NCI-H1694 (cell line): ENCODE results near the gene EEFSEC.

Experiments used
- DNase-seq: peaks from one replicate; lab custom pipeline; 2025; lab: John Stamatoyannopoulos, UW

The EEFSEC gene

GRCh38 chr3:128287216-128287615 is 133.9 kb downstream of the EEFSEC start:
- no peak for DNase-seq

GRCh38 chr3:128289534-128289933 is 136.3 kb downstream of the EEFSEC start:
- DNase-seq, result no peak

- no peak for DNase-seq
Observed at GRCh38 chr3:128290484-128290883, 137.2 kb downstream of the EEFSEC start.

- no peak for DNase-seq
Observed at GRCh38 chr3:128293930-128294329, 140.6 kb downstream of the EEFSEC start.

- DNase-seq, result no peak
Observed at GRCh38 chr3:128294999-128295468, 141.8 kb downstream of the EEFSEC start.

DNA sequence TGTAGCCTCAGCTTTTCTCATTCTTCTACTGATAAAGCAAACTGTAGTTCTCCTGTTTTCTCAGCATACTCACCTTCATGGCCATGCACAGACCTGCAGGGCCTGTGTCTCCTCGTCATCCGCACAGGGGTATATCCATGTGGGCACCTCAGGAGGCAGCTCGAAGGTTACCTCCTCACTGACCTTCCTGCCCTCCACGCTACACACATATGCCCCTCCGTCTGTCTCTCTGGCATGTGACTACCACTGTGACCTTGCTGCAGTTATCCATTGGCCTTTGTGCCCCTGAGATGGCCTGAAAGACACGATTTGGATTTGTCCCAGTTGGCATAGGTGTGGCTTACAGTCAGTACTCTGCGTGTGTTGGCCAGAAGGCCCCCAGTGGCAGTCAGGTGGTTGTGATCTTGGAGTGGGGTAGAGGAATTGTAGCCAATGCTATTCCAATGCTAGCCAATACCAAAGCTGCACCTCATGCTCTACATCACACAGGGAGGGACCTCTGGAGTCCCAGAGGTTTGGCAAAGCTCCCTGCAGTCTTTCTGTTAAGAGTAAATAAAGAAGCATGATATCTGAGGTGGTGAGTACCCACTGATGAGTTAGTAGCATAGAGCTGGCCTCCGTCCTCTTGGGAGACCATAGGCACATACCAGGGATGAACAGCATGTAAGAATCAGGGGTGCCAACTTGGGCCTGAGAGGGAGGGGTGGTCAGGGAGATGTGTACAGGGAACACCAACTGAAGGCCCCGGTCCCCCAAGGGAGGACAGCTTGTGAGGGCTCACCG is 143.4 kb downstream of the EEFSEC start:
- no peak for DNase-seq

DNA sequence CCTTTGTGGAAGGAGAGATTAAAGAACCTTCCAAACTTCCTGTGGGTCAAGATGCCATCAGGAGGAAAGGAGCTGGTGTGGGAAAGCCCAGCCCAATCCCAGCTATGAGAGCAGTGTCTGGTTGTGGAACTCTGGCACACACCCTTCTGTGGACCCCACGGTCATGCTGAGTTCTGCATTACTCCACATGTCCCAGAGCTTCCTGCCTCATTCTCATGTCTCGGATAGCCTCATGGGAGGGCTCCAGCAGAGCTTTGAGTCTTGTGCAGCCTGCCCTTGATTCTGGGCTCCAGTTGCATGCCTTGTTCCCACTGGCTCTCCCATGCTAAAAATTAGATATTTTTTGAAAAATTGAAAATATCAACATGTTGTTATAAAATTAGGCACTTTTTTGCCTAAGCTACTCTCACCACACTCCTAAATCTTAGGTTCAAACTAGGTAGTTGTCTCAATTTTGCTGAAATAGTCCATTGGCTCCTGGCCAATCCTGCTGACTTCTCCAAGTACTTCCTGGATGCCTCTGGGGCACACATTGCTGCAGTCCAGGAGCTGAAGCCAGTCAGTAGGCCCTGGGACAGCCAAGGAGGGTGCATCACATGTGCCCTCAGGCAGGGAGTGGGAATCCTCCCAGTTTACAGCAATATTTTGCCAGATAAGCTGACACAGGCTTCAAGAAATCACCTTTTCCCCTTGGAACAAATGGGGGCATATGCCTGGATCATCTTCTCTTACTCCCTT is 144.3 kb downstream of the EEFSEC start:
- no peak for DNase-seq

DNA sequence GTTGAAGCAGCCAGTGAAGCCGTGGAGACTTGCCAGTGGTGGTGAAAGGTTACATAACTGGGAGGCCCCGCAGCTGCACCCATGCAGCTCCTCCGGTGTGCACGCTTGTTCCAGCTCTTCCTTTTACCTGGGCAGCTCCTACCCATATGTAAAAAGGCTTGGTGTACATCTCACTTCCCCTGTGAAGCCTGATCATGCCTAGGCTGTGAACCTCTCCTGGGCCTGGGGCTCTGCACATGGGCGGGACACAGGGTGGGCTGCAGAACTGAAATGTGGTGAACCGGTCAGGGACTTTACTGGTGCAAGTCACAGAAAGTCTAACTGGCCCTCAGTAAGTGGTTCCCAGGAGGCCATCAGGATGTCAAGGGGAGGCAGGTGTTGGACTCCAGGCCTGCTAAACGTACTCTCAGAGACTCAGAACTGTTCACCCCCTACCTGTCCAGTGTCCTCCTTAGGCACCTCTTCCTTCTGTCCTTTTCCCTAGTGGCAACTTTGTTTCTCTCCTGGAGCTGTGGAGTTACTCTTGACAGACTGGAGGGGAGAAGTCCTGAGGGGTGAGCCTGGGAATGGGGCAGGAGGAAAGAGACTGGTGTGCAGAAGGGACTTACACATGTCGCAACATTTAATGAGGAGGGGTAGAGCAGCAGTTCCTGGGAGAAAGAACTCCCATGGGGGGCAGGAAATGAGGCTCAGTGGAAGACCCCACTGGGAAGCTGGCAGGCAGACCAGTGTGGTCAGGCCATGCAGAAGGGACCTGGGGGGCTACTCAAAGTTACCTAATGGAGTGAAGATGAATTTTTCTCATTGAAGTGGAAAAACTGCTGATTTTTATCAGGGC is 148.1 kb downstream of the EEFSEC start:
- DNase-seq, result no peak

DNA sequence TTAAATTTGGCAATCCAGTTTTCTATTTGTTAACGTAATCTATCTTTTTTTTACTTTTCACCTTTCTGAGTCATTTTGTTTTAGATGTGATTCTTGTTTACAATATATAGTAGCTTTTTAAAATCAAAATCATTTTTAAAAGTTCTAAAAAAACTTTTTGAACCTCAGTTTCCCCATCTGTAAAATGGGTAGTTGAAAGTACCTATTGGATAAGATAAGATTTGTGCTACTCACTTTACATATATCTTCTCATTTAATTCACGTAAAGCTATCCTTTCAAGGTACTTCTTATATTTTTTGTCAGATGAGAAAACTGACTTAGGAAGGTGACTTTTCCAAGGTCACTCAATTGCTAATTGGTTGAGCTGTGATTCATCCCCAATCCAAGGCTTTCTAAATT is 153.2 kb downstream of the EEFSEC start:
- no peak for DNase-seq

- DNase-seq, result no peak
Observed at GRCh38 chr3:128307029-128307633, 153.8 kb downstream of the EEFSEC start.

DNA sequence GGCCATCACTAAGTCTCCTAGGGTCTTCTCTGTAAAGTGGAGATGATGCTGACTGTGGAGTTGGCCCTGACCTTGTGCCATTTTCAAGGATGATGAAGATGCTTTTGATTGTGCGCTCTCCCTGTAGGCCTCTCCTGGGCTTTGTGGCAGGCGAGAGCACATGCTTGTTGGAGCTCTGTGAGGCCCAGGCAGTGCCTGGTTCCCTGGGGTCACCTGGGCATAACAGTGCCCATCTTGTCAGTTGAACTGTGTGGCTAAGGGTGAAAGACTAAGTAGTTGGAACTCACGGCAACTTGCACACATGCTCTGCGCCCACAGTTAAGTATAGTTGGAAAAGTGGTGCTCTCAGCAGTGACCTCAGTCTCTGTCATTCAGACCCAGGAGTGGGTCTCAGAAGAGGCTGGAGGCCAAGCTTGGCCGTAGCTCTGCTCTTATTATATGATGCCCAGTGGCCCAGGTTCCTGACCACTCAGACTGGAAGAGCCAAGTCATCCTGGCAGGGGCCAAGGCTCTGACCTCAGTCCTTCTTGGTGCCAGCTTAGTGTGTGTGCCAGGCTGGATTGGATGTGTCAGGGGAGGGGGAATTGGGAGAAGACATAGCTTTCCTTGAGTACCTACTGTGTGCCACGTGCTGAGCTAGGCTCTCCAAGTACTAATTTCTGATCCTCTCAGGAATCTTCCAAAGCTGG is 154.6 kb downstream of the EEFSEC start:
- no peak for DNase-seq

DNA sequence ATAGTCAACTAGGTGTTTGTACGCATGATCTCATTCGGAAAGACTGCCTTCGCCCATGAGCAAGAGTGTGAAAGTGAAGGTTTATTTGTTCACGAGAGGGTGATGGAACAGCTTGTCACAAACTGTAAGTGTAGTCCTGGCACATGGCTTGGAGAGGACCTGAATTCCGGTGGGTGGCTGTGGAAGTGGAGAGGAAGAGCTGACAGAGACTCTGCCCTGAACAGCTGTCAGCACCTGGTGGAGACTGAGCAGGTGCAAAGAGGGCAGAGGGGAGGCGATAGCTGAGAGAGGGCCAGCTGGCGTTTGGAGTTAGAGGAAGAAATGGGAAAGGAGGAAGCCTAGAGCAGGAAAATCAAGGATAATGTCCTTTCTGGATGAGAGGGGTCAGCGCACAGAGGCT is 155.7 kb downstream of the EEFSEC start:
- DNase-seq, result no peak

DNA sequence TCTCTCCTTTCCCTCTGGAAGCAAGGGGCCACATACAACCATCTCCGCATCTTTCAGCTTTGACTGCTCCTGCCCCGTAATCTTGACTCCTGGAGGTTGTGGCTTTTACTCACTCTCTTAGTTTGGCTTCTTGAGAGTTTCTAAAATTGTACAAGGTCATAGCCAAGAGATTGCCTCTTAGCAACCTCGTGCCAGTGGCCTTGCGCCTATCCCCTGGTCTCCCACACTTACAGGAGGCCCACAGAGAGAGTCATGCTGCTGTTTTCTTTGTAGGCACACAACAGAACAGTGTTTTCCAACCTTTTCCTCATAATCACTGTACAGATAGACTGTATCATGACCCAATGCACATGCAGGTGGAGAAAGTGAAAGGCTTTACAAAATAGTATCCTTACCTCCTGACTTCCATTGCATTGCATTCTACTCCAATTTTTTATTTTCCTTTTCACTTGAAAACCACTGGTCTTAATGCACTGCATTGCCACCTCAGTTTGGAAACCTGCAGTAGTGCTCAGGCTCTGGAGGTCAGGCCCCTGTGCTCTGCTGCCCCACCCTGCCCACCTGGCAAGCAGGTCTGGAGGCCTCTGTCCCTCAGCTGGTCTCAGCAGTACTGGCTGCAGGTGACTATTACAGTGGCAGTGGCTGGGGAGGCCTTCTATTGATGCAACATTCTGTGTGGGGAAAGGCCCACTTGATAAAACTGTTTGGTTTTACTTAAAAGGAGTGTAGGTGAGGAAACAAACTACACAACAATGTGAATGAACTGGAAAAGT is 157.2 kb downstream of the EEFSEC start:
- no peak for DNase-seq

DNA sequence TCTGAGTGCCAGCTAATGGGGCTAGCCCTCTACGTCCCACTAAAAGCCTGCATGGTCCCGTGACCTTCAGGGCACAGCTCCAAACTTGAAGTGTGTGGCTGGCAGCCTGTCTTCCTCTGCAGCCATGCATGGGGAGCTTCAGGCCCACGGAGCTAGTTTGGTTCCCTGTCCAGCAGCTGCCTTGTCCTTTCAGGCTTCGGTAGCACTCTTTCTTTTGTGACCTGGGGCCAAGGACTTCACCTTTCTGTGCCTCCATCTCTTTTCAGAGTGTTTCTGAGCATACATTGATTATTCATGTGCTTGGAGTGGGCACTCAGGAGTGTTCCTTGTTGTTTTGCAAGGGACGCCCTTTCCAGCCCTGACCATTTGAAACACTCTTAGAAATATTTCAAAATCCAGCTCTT is 158.2 kb downstream of the EEFSEC start:
- no peak for DNase-seq

DNA sequence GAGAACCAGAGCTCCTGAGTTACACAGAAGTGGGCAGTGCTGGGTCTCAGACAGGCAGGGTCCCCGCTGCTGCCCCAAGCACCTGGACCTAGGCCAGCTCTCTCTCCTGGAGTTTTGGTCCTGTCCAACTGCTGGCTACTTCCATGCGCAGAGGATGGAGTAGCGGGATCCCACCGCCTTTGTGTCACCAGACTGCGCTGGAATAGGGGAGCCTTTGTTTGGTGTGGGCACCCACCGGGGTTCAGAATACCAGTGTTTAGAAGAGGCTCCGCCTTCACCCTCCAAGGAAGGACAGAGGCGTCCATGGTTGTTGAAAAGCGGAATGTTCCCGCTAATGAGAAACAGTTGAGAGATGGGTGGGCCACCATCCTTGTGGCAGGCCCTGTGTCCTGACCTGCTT is 159.0 kb downstream of the EEFSEC start:
- no peak for DNase-seq

- no peak for DNase-seq
Observed at GRCh38 chr3:128313071-128313725, 159.9 kb downstream of the EEFSEC start.

DNA sequence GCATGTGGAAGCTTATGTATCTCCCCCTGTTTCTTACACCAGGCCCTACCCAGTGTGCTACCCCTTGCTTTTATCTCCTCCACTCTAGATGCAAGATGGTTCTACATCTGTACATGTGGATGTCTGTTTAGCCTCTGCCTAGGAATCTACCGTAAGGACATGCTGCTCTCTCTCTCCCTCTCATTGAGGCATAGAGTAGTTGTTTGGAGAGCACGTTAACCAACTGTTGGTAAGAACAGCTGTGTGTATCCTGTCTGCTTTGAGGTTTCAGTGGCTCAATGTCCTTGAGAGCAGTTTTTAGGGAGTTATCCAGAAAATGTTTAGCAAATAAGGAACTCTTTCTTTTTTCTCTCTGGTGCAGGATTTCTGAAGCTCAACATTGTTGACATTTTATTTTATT is 160.7 kb downstream of the EEFSEC start:
- DNase-seq, result no peak

GRCh38 chr3:128315313-128315712 is 162.0 kb downstream of the EEFSEC start:
- DNase-seq, result no peak

- DNase-seq, result no peak
Observed at GRCh38 chr3:128316481-128316891, 163.2 kb downstream of the EEFSEC start.

- no peak for DNase-seq
Observed at GRCh38 chr3:128317101-128317697, 163.9 kb downstream of the EEFSEC start.
